H9 (cell line): Measurements from ENCODE around the gene SPINK6. TPM values are rescaled to one million over a fixed set of nuclear protein-coding genes. Genes with fewer than 3 reads are reported as not detected.

ENCODE experiments used
- DNase-seq: peaks from one replicate; pipeline ENCODE4 v3.0.0-alpha.2; 2017
- H2AFZ ChIP-seq: one replicate; pipeline ENCODE4 v1.6.1; 2013; ENCODE audit warnings: mild to moderate bottlenecking, low read length, control low read depth, moderate library complexity
- H2AK5ac ChIP-seq: 2 replicates; pipeline ENCODE4 v1.6.1; 2013; ENCODE audit warnings: low read length, control low read depth, mixed read lengths; ENCODE audit not compliant: insufficient read length
- H2BK120ac ChIP-seq: one replicate; pipeline ENCODE4 v1.6.1; 2013; ENCODE audit warnings: low read depth, mild to moderate bottlenecking, low read length, control low read depth, inconsistent platforms; ENCODE audit not compliant: poor library complexity, severe bottlenecking
- H2BK12ac ChIP-seq: 2 replicates; pipeline ENCODE4 v1.6.1; 2013; ENCODE audit warnings: low read length, control low read depth, mixed read lengths, low read depth; ENCODE audit not compliant: insufficient read length
- H2BK15ac ChIP-seq: 2 replicates; pipeline ENCODE4 v1.6.1; 2013; ENCODE audit warnings: low read depth, low read length, control low read depth
- H2BK20ac ChIP-seq: one replicate; pipeline ENCODE4 v1.6.1; 2013; ENCODE audit warnings: low read depth, mild to moderate bottlenecking, low read length, control low read depth, inconsistent platforms; ENCODE audit not compliant: poor library complexity, severe bottlenecking
- H2BK5ac ChIP-seq: 2 replicates; pipeline ENCODE4 v1.6.1; 2013; ENCODE audit warnings: low read length, control low read depth, mixed read lengths; ENCODE audit not compliant: insufficient read length
- H3K14ac ChIP-seq: 2 replicates; pipeline ENCODE4 v1.6.1; 2013; ENCODE audit warnings: low read length, control low read depth; ENCODE audit not compliant: insufficient read depth
- H3K18ac ChIP-seq: 2 replicates; pipeline ENCODE4 v1.6.1; 2013; ENCODE audit warnings: low read depth, mild to moderate bottlenecking, mixed read lengths, low read length, control low read depth; ENCODE audit not compliant: insufficient read length
- H3K23ac ChIP-seq: 2 replicates; pipeline ENCODE4 v1.6.1; 2013; ENCODE audit warnings: low read length, control low read depth, mixed read lengths, low read depth; ENCODE audit not compliant: insufficient read length
- H3K23me2 ChIP-seq: 2 replicates; pipeline ENCODE4 v1.6.1; 2013; ENCODE audit warnings: low read depth, mild to moderate bottlenecking, mixed read lengths, low read length, control low read depth; ENCODE audit not compliant: insufficient read length, poor library complexity, severe bottlenecking
- H3K27ac ChIP-seq: 2 replicates; pipeline ENCODE4 v1.5.1; 2013; ENCODE audit warnings: low read length, control low read depth, mixed read lengths, low read depth; ENCODE audit not compliant: insufficient read length
- H3K27me3 ChIP-seq: 2 replicates; pipeline ENCODE4 v1.6.1; 2013; ENCODE audit warnings: low read length, control low read depth, inconsistent platforms; ENCODE audit not compliant: insufficient read depth
- H3K4ac ChIP-seq: 2 replicates; pipeline ENCODE4 v1.6.1; 2013; ENCODE audit warnings: low read depth, mild to moderate bottlenecking, control low read depth, inconsistent platforms, low read length, moderate library complexity
- H3K4me1 ChIP-seq: 2 replicates; pipeline ENCODE4 v1.6.1; 2013; ENCODE audit warnings: low read length, control low read depth, inconsistent platforms; ENCODE audit not compliant: insufficient read depth
- H3K4me2 ChIP-seq: 2 replicates; pipeline ENCODE4 v1.6.1; 2013; ENCODE audit warnings: low read length, control low read depth, mixed read lengths; ENCODE audit not compliant: insufficient read length, insufficient read depth
- H3K56ac ChIP-seq: 2 replicates; pipeline ENCODE4 v1.6.1; 2013; ENCODE audit warnings: low read depth, mild to moderate bottlenecking, mixed read lengths, low read length, control low read depth; ENCODE audit not compliant: insufficient read length
- H3K79me1 ChIP-seq: 2 replicates; pipeline ENCODE4 v1.6.1; 2013; ENCODE audit warnings: low read depth, mild to moderate bottlenecking, moderate library complexity, low read length, control low read depth, inconsistent platforms; ENCODE audit not compliant: insufficient read depth, poor library complexity, severe bottlenecking
- H3K79me2 ChIP-seq: 2 replicates; pipeline ENCODE4 v1.6.1; 2013; ENCODE audit warnings: low read length, control low read depth, inconsistent platforms; ENCODE audit not compliant: insufficient read depth
- H3K9ac ChIP-seq: 2 replicates; pipeline ENCODE4 v1.6.1; 2013; ENCODE audit warnings: low read length, control low read depth, mixed read lengths; ENCODE audit not compliant: insufficient read length; ENCODE audit errors: extremely low read depth
- H3K9me3 ChIP-seq: one replicate; pipeline ENCODE4 v1.6.1; 2013; ENCODE audit warnings: low read depth, low read length, inconsistent platforms; ENCODE audit not compliant: control insufficient read depth
- H3T11ph ChIP-seq: one replicate; pipeline ENCODE4 v1.6.1; 2013; ENCODE audit warnings: mild to moderate bottlenecking, low read length, control low read depth, inconsistent platforms
- H4K20me1 ChIP-seq: one replicate; pipeline ENCODE4 v1.6.1; 2013; ENCODE audit not compliant: control insufficient read depth, insufficient read length, insufficient read depth
- H4K5ac ChIP-seq: 2 replicates; pipeline ENCODE4 v1.6.1; 2013; ENCODE audit warnings: low read depth, mild to moderate bottlenecking, mixed read lengths, low read length, control low read depth; ENCODE audit not compliant: insufficient read length
- H4K8ac ChIP-seq: replicated peaks from 2 replicates; pipeline ENCODE4 v1.6.1; 2013; ENCODE audit warnings: low read length, control low read depth, mixed read lengths, low read depth; ENCODE audit not compliant: insufficient read length
- H4K91ac ChIP-seq: 2 replicates; pipeline ENCODE4 v1.6.1; 2013; ENCODE audit warnings: low read depth, mild to moderate bottlenecking, moderate library complexity, mixed read lengths, low read length, control low read depth; ENCODE audit not compliant: insufficient read length
- H3K27ac Mint-ChIP-seq, 3 experiments: 2 replicates in 2 of 3; 3 replicates in 1 of 3; pipeline ENCODE4 v1.8.0; 2020 to 2021; ENCODE audit warnings: mixed read lengths in 3 of 3, mild to moderate bottlenecking in 1 of 3, moderate library complexity in 1 of 3
- H3K27me3 Mint-ChIP-seq: 2 replicates; pipeline ENCODE4 v1.8.0; 2021; ENCODE audit warnings: low read depth, mild to moderate bottlenecking, moderate library complexity, mixed read lengths
- H3K36me3 Mint-ChIP-seq, 3 experiments: 2 replicates in 2 of 3; 3 replicates in 1 of 3; pipeline ENCODE4 v1.8.0; 2020 to 2021; ENCODE audit warnings: low read depth in 3 of 3, mixed read lengths in 3 of 3; ENCODE audit not compliant: insufficient read depth in 1 of 3
- H3K4me1 Mint-ChIP-seq, 2 experiments: 2 replicates each; pipeline ENCODE4 v1.8.0; 2020; ENCODE audit warnings: mixed read lengths in 2 of 2
- H3K4me3 Mint-ChIP-seq, 2 experiments: 2 replicates in 1 of 2; 3 replicates in 1 of 2; pipeline ENCODE4 v1.8.0; 2020 to 2021; ENCODE audit warnings: mild to moderate bottlenecking in 2 of 2, mixed read lengths in 2 of 2, moderate library complexity in 1 of 2
- H3K9me3 Mint-ChIP-seq, 2 experiments: 2 replicates in 1 of 2; 3 replicates in 1 of 2; pipeline ENCODE4 v1.8.0; 2020; ENCODE audit warnings: mild to moderate bottlenecking in 2 of 2, mixed read lengths in 2 of 2, moderate library complexity in 1 of 2
- CTCF ChIP-seq: fragments of 200-600 bp; sonication (generic); conservative IDR thresholded peaks from 3 replicates; pipeline ENCODE4 v1.8.0; 2021; ENCODE audit warnings: antibody characterized with exemption, mild to moderate bottlenecking
- WGBS: extraction: QIAGEN DNeasy Blood & Tissue Kit; methylation state at CpG from one replicate; pipeline ENCODE4 v1.1.7; 2013; ENCODE audit warnings: missing lambda C conversion rate, low lambda C conversion rate, mixed read lengths; ENCODE audit not compliant: insufficient read length; ENCODE audit errors: extremely low coverage; 5-methylcytosine and 5-hydroxymethylcytosine counted together
- total RNA-seq: library from RNA; stranded (reverse); gene quantifications from 2 replicates; pipeline ENCODE4 v1.2.1, GENCODE V29; 2021

Gene SPINK6
- total RNA-seq, 1 experiment from 2014 or later: not detected

- no peak overlapping the region for H3K18ac ChIP-seq
- no peak overlapping the region for H2BK15ac ChIP-seq
- no peak overlapping the region for H4K5ac ChIP-seq
- no peak overlapping the region for H3K14ac ChIP-seq
- H3K23ac ChIP-seq: no peak overlapping the region
- H3K4me2 ChIP-seq: no peak overlapping the region
- H3K9me3 ChIP-seq: no peaks in the 10 kb centered on the region
- H2BK12ac ChIP-seq: no peak overlapping the region
- no peaks in the 10 kb centered on the region for H3K23me2 ChIP-seq
- no peaks in the 10 kb centered on the region for H3K79me1 ChIP-seq
- no peak overlapping the region for H2BK120ac ChIP-seq
- H3K27me3 ChIP-seq: no peaks in the 10 kb centered on the region
- H3K9me3 Mint-ChIP-seq: no peaks in the 10 kb centered on the region
- H2BK20ac ChIP-seq: no peak overlapping the region
- no peaks in the 10 kb centered on the region for H3K4me1 ChIP-seq
- no peak overlapping the region for H3K27ac ChIP-seq
- H4K8ac ChIP-seq: no peak overlapping the region
- no peak overlapping the region for H3K9ac ChIP-seq
- H3K36me3 Mint-ChIP-seq: no peaks in the 10 kb centered on the region
- no peak for TF ChIP-seq CTCF
- no peaks in the 10 kb centered on the region for H3K27me3 Mint-ChIP-seq
- WGBS: no CpG with 5 or more reads among the region's 1 CpG
- no peak overlapping the region for H4K91ac ChIP-seq
- no peak overlapping the region for H3T11ph ChIP-seq
- no peaks in the 10 kb centered on the region for H4K20me1 ChIP-seq
- H2AK5ac ChIP-seq: no peak overlapping the region
- H3K4ac ChIP-seq: no peak overlapping the region
- H3K4me3 Mint-ChIP-seq: no peak overlapping the region
- no peak overlapping the region for H3K27ac Mint-ChIP-seq
- no peak for DNase-seq
- peaks cover 2 to 5% of the 10 kb centered on the region in 2 experiments for H3K4me1 Mint-ChIP-seq
- no peak overlapping the region for H2BK5ac ChIP-seq
- H3K56ac ChIP-seq: no peak overlapping the region
- H3K79me2 ChIP-seq: no peaks in the 10 kb centered on the region
- H2AFZ ChIP-seq: no peak overlapping the region
Measured at GRCh38 chr5:148193202-148193601, 9.6 kb upstream of the SPINK6 start.
